GM19397 (cell line): ENCODE measurements around the gene PLD4.

Experiments used
- ATAC-seq: cut with Tn5 transposase; IDR thresholded peaks from one replicate; pipeline ENCODE4 v1.9.1; 2021; ENCODE audit warnings: mild to moderate bottlenecking, moderate library complexity; ENCODE audit not compliant: unreplicated experiment

The PLD4 gene

GRCh38 chr14:104973135-104973384, 48.4 kb downstream of the PLD4 start:
- no peak for ATAC-seq

- no peak for ATAC-seq
Measured at GRCh38 chr14:104973385-104974145, 48.9 kb downstream of the PLD4 start.

GRCh38 chr14:104974146-104974541, 49.5 kb downstream of the PLD4 start:
- no peak for ATAC-seq

GRCh38 chr14:104974665-104975390, 50.1 kb downstream of the PLD4 start:
- no peak for ATAC-seq

GRCh38 chr14:104975481-104976197, 51.0 kb downstream of the PLD4 start:
- no peak for ATAC-seq

- no peak for ATAC-seq
Measured at GRCh38 chr14:104976198-104977007, 51.7 kb downstream of the PLD4 start.

GRCh38 chr14:104977008-104977680, 52.5 kb downstream of the PLD4 start:
- no peak for ATAC-seq

GRCh38 chr14:104977681-104978653, 53.3 kb downstream of the PLD4 start, which contains the start of gene AHNAK2:
Gene AHNAK2 (minus strand): TSS chr14:104978374. CDS start chr14:104978237, 137 bp downstream.
- ATAC-seq: no peak

- no peak for ATAC-seq
Measured at GRCh38 chr14:104978746-104979691, 54.3 kb downstream of the PLD4 start.

- no peak for ATAC-seq
Measured at GRCh38 chr14:104979758-104980610, 55.3 kb downstream of the PLD4 start.

- no peak for ATAC-seq
Measured at GRCh38 chr14:104980611-104981531, 56.2 kb downstream of the PLD4 start.

GRCh38 chr14:104981699-104982541, 57.2 kb downstream of the PLD4 start:
- ATAC-seq: no peak

- ATAC-seq: no peak
Measured at GRCh38 chr14:104982548-104983230, 58.0 kb downstream of the PLD4 start.
